ENCODE measurements around the gene GMCL2. TPM values are rescaled to one million over a fixed set of nuclear protein-coding genes. Genes with fewer than 3 reads are reported as not detected.
A peak's percentile ranks its signal among the peaks of the same experiment; 100 is the strongest.

Gene GMCL2
- polyA plus RNA-seq, 1 of the 3 experiments (the other 2 are of a cell fraction): not detected

DNA sequence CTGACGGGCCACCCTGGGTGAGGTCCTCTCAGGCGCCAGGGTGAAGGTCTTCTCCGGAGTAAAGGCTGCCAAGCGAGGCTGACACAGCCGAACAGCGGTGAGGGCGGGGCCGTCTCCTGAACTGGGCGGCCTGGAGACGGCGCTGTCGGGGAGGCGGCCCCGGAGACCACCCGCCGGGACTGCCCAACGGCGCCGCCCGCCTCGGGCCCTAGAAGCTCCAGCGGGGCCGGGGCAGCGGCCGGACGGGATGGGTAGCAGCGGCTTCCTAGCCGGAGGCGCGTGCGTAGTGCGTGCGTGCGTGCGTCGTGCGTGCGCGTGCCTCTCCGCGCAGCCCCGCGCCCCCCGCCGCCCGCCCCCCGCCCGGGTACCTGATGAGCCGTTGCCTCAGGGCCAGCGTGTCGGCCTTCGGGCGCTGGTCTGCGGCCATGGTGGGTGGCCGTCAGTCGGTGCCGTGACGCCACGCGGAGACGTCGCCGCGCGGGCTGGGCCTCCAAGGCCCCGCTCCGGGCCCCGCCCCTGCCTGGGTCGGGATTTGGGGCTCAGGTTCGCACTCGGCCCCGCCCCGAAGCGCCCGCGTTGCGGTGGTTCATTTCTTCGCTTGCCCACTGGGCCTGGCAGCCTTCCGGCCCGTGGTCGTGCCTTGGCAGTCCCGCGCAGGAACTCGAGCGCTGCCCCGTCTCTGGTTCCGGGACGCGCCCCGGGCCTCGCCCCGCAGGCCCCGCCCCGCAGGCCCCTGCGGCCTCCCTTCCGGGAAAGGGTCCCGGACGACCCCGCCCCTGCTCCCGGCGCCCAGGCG is 45.2 kb upstream of the GMCL2 start, which contains the start of gene PHYKPL:
Gene PHYKPL (minus strand): TSS at position 679 of the 796 bp plus-strand sequence. CDS start 252 bp downstream, at position 427.
- Histone ChIP-seq H2AFZ (ENCODE audit: low read depth) (peak within 1 kb of the TSS; percentile 93), H3K4me3 (ENCODE audit: low read depth in 2 of 2, low read length in 1 of 2) (peak within 1 kb of the TSS; percentile 87), H3K9ac (peak within 1 kb of the TSS; percentile 83), H3K27ac (ENCODE audit: low read depth in 2 of 2, low read length in 1 of 2) (peak within 1 kb of the TSS; percentile 56 to 86), H3K9me3 (no peaks in the 10 kb centered on the region), H3K4me2 (peak within 1 kb of the TSS; percentile 98), H3K27me3 (ENCODE audit: insufficient read depth) (no peaks in the 10 kb centered on the region), H3K9me2 (no peaks in the 10 kb centered on the region), H3F3A (replicated peaks; ENCODE audit: insufficient read depth) (peaks cover 11% of the 10 kb centered on the region), H3K79me2 (ENCODE audit: insufficient read depth) (peaks cover 28% of the 10 kb centered on the region), H3K4me1 (ENCODE audit: control insufficient read depth in 1 of 2, insufficient read depth in 2 of 2, low read depth in 1 of 2, low read length in 1 of 2) (peaks cover 11 to 33% of the 10 kb centered on the region in 2 experiments; a peak in 2 of 4 replicates), H3K36me3 (replicated peaks in 1 of 2; ENCODE audit: control insufficient read depth in 1 of 2, insufficient read depth in 2 of 2, low read length in 1 of 2) (peaks cover 7 to 24% of the 10 kb centered on the region in 2 experiments), H4K20me1 (ENCODE audit: insufficient read depth) (no peaks in the 10 kb centered on the region)
- DNase-seq: peak; percentile 91
- under 1% methylated on average over 23 of the region's 102 CpGs for WGBS (ENCODE audit: low lambda C conversion rate)
- ChIA-PET POLR2A (interaction anchor here (0.6 to 2.0 kb wide), 7 partner anchors 9 to 1391 kb away, joined by 3 to 9 read pairs (median 3); partner anchors contain the start of genes CLK4, COL23A1, HNRNPAB and HNRNPH1), CTCF (interaction anchor here (1.0 to 12.2 kb wide), 5 partner anchors 11 to 360 kb away, joined by 3 to 147 read pairs (median 4); partner anchors contain the start of gene COL23A1)
- TF ChIP-seq, protein P1, sequence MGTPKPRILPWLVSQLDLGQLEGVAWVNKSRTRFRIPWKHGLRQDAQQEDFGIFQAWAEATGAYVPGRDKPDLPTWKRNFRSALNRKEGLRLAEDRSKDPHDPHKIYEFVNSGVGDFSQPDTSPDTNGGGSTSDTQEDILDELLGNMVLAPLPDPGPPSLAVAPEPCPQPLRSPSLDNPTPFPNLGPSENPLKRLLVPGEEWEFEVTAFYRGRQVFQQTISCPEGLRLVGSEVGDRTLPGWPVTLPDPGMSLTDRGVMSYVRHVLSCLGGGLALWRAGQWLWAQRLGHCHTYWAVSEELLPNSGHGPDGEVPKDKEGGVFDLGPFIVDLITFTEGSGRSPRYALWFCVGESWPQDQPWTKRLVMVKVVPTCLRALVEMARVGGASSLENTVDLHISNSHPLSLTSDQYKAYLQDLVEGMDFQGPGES (IDR thresholded peaks at IDR 0.05; ENCODE audit: low read depth, low read length): no peak
- TF ChIP-seq RFX5 (IDR thresholded peaks at IDR 0.05; ENCODE audit: low read length) (no peak), RAD21 (IDR thresholded peaks at IDR 0.05; ENCODE audit: low read length) (no peak), TCF12 (IDR thresholded peaks at IDR 0.05) (no peak), MXI1 (IDR thresholded peaks at IDR 0.05; ENCODE audit: low read depth, low read length) (peak; percentile 14; the same call in 1 of the 2 replicates), EZH2phosphoT487 (IDR thresholded peaks at IDR 0.05; ENCODE audit: borderline replicate concordance, low read depth) (no peak), FOXM1 (IDR thresholded peaks at IDR 0.05; ENCODE audit: low read depth) (no peak), RCOR1 (IDR thresholded peaks at IDR 0.05; ENCODE audit: low read length) (no peak), FOSL2 (IDR thresholded peaks at IDR 0.05; ENCODE audit: borderline replicate concordance, low read depth) (no peak), MEF2A (IDR thresholded peaks at IDR 0.05; ENCODE audit: borderline replicate concordance, low read depth) (no peak), SIN3A (IDR thresholded peaks at IDR 0.05; ENCODE audit: borderline replicate concordance, low read depth, low read length) (no peak), TAF1 (IDR thresholded peaks at IDR 0.05; ENCODE audit: borderline replicate concordance, low read depth, low read length) (peak; percentile 69; the same call in 1 of the 2 replicates), SMC3 (IDR thresholded peaks at IDR 0.05; ENCODE audit: low read depth, low read length) (no peak), JUND (IDR thresholded peaks at IDR 0.05) (no peak), ELF1 (IDR thresholded peaks at IDR 0.05) (peak; percentile 59), GATA2 (CRISPR knock-in tag; IDR thresholded peaks at IDR 0.05) (no peak), YY1 (IDR thresholded peaks at IDR 0.05; ENCODE audit: low read depth) (no peak), GABPA (IDR thresholded peaks at IDR 0.05; ENCODE audit: low read depth) (peak; percentile 58), POLR2AphosphoS5 (IDR thresholded peaks at IDR 0.05; ENCODE audit: low read depth, low read length) (0 out of 2 replicates have a peak, but pooled peaks have one; percentile 11), EP300 (IDR thresholded peaks at IDR 0.05; ENCODE audit: borderline replicate concordance in 1 of 2, low read depth in 1 of 2, low read length in 1 of 2) (no peak), NFIC (IDR thresholded peaks at IDR 0.05; ENCODE audit: borderline replicate concordance) (no peak), RXRA (IDR thresholded peaks at IDR 0.05; ENCODE audit: borderline replicate concordance, low read depth) (no peak), CHD2 (IDR thresholded peaks at IDR 0.05; ENCODE audit: low read length, partially characterized antibody) (no peak), FOXJ3 (CRISPR knock-in tag; IDR thresholded peaks at IDR 0.05) (no peak), TEAD4 (IDR thresholded peaks at IDR 0.05; ENCODE audit: borderline replicate concordance, insufficient read depth) (no peak)
- TF ChIP-seq, protein P2, sequence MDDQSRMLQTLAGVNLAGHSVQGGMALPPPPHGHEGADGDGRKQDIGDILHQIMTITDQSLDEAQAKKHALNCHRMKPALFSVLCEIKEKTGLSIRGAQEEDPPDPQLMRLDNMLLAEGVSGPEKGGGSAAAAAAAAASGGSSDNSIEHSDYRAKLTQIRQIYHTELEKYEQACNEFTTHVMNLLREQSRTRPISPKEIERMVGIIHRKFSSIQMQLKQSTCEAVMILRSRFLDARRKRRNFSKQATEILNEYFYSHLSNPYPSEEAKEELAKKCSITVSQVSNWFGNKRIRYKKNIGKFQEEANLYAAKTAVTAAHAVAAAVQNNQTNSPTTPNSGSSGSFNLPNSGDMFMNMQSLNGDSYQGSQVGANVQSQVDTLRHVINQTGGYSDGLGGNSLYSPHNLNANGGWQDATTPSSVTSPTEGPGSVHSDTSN (IDR thresholded peaks at IDR 0.05): no peak
- TF ChIP-seq, protein P3, sequence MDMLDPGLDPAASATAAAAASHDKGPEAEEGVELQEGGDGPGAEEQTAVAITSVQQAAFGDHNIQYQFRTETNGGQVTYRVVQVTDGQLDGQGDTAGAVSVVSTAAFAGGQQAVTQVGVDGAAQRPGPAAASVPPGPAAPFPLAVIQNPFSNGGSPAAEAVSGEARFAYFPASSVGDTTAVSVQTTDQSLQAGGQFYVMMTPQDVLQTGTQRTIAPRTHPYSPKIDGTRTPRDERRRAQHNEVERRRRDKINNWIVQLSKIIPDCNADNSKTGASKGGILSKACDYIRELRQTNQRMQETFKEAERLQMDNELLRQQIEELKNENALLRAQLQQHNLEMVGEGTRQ (IDR thresholded peaks at IDR 0.05; ENCODE audit: borderline replicate concordance, low read depth, low read length): no peak
- TF ChIP-seq, protein P4, sequence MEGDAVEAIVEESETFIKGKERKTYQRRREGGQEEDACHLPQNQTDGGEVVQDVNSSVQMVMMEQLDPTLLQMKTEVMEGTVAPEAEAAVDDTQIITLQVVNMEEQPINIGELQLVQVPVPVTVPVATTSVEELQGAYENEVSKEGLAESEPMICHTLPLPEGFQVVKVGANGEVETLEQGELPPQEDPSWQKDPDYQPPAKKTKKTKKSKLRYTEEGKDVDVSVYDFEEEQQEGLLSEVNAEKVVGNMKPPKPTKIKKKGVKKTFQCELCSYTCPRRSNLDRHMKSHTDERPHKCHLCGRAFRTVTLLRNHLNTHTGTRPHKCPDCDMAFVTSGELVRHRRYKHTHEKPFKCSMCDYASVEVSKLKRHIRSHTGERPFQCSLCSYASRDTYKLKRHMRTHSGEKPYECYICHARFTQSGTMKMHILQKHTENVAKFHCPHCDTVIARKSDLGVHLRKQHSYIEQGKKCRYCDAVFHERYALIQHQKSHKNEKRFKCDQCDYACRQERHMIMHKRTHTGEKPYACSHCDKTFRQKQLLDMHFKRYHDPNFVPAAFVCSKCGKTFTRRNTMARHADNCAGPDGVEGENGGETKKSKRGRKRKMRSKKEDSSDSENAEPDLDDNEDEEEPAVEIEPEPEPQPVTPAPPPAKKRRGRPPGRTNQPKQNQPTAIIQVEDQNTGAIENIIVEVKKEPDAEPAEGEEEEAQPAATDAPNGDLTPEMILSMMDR (IDR thresholded peaks at IDR 0.05): peak; percentile 27
